ENCODE data around the gene NAPB.

DNA sequence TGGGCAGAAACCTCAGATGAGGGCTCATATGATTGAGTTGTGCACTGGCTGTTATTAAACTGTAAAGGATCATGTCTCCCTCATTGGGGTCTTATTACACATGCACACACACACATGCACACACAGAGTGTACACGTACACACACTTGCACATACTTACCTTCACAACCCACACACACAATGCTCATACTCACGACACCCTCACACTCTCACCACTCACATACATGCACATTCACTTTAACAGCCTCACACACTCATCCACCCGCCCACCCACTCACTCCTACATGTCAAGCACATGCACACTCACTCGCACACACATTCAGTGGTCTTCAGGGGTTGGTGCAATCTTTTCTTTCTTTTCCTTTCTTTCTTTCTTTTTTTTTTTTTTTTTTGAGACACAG, 23.6 kb upstream of the NAPB start:
- TF ChIP-seq EZH2 (IDR thresholded peaks at IDR 0.05; ENCODE audit: insufficient read depth, poor library complexity, severe bottlenecking) (no peak), EZH2phosphoT487 (IDR thresholded peaks at IDR 0.05; ENCODE audit: insufficient read depth, low read depth) (no peak)

Measured in GM23248 (cell line).